Measurements from ENCODE around the gene SELENOI. TPM values are rescaled to one million over a fixed set of nuclear protein-coding genes. Genes with fewer than 3 reads are reported as not detected.
"Not testable (repeated sequence)": the region's sequence is repeated elsewhere in the genome, so short reads cannot be mapped to it uniquely, and the experiment has no call there.

The SELENOI gene
- total RNA-seq (2012; rRNA removed), result 25.3 and 25.9 TPM in 2 replicates

DNA sequence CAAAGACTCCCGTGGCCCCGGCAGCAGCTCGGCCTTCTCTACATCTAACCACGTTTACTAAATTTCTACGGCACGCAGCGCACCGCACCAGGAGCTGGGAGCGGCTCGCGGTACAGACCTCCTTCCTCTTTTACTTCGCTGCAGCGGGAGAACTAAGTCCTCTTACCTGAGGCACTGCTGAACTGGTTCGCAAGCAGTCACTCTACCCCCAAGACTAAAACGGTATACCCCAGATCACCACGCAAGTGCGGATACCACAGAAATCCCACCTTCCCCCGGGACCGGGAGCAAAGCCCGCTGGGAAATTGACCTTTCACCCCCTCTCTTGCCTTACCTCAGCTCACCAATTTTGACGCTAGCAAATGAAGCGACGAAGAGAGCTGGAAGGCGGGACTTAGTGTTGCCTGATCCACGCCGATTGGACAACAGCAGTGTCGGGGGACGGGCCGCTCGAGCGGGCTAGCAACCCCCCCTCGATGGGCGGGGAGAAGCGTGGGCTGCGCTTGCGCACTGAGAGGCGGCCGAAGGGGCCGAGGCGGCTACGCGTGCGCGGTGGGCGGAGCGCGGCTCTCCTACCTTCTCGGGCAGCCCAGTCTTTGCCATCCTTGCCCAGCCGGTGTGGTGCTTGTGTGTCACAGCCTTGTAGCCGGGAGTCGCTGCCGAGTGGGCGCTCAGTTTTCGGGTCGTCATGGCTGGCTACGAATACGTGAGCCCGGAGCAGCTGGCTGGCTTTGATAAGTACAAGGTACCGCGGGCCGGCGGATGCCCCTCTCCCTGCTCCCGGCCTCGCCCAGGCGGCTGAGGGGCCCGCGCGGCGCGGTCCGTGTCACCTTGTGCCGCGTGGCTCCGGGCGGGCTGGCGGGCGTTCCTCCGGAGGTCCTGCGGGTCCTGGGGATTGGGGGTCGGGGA is at the start of gene SELENOI:
TSS of gene SELENOI (plus strand) at position 599 of the 909 bp plus-strand sequence. CDS start at position 689, 90 bp downstream.
- Histone ChIP-seq H3K27me3 (ENCODE audit: control insufficient read depth, insufficient read depth, low read length) (no peaks in the 10 kb centered on the region), H3K4me1 (ENCODE audit: control insufficient read depth, insufficient read depth, low read length) (peaks cover 29% of the 10 kb centered on the region), H3K9ac (ENCODE audit: low read depth, low read length) (peak within 1 kb of the TSS; percentile 93), H3K4me2 (ENCODE audit: low read length) (peak within 1 kb of the TSS; percentile 90), H3K4me3 (ENCODE audit: low read length) (peak within 1 kb of the TSS; percentile 88), H3K9me3 (replicated peaks; ENCODE audit: low read length) (no peaks in the 10 kb centered on the region), H3K36me3 (ENCODE audit: insufficient read depth, low read length) (peaks cover 3% of the 10 kb centered on the region)

DNA sequence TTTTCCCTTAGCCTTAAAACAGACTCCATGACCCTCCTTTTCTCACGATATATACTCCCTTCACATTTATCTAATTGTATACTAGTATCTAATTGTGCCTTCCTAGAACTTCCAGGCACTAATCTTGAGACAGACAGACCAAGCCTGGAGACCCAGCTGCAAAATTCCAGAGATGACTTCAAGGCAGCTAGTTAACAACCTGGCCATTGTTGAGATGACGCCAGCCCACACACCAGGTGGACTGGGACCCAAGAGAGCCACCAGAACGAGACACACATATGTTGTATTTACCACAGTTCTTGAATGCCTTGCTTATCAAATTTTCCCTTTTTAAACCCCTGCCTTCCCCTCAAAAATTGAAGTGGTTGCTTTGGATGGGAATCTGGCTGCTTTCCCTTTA is 48.9 kb upstream of the SELENOI start:
- H3K4me2 ChIP-seq (ENCODE audit: low read length), result no peak overlapping the region
- no peaks in the 10 kb centered on the region for H3K9me3 ChIP-seq (replicated peaks; ENCODE audit: low read length)
- no peaks in the 10 kb centered on the region for H3K36me3 ChIP-seq (ENCODE audit: insufficient read depth, low read length)
- H3K27me3 ChIP-seq (ENCODE audit: control insufficient read depth, insufficient read depth, low read length), result no peaks in the 10 kb centered on the region
- peaks cover 29% of the 10 kb centered on the region for H3K4me1 ChIP-seq (ENCODE audit: control insufficient read depth, insufficient read depth, low read length)
- no peak overlapping the region for H3K9ac ChIP-seq (ENCODE audit: low read depth, low read length)
- H3K4me3 ChIP-seq (ENCODE audit: low read length), result no peak overlapping the region

- Histone ChIP-seq H3K9me3 (replicated peaks; ENCODE audit: low read length) (no peaks in the 10 kb centered on the region), H3K36me3 (ENCODE audit: insufficient read depth, low read length) (no peaks in the 10 kb centered on the region), H3K9ac (ENCODE audit: low read depth, low read length) (peak overlapping the region; percentile 82), H3K27me3 (ENCODE audit: control insufficient read depth, insufficient read depth, low read length) (no peaks in the 10 kb centered on the region), H3K4me2 (ENCODE audit: low read length) (peak overlapping the region; percentile 96), H3K4me3 (ENCODE audit: low read length) (peak overlapping the region; percentile 74), H3K4me1 (ENCODE audit: control insufficient read depth, insufficient read depth, low read length) (peaks cover 28% of the 10 kb centered on the region)
These were observed 47.7 kb upstream of the SELENOI start for GRCh38 chr2:26298286-26298637.

DNA sequence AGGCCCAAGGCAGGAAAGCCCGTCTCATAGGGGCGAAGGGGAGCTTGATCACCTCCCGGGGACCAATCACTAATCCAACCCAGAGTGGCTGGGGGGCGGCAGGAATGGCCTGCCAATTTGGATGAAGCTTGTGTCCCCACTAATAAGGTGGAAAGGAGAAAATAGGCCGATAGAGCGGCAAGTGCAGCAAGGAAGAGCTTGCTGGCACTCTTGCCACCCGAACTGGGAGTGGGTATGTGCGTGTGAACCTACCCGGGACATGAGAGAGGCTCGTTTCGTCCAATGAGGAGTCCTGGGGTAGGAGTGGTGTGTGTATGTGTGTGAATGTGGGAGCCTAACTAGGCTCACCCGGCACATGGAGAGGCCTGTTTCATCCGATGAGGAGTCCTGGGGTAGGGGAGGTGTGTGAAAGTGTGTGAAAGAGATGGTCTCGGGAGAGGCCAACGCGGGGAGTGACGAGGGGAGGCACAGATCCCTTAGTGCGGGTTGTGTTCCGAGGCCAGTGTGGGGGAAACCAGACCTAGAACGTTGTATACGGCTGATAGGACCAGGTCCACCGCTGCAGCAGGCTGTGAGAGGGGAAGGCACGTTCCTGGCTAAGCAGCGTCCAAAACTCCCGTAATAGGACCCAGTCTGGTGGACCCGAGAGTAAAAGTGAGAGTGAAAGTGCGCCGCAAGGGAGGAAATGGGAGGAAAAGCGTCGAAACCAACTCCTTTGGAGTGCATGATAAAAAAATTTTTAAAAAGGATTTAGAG is 47.1 kb upstream of the SELENOI start:
- no peaks in the 10 kb centered on the region for H3K27me3 ChIP-seq (ENCODE audit: control insufficient read depth, insufficient read depth, low read length)
- H3K4me2 ChIP-seq (ENCODE audit: low read length), result peak overlapping the region; percentile 96
- H3K4me1 ChIP-seq (ENCODE audit: control insufficient read depth, insufficient read depth, low read length), result peaks cover 28% of the 10 kb centered on the region
- H3K36me3 ChIP-seq (ENCODE audit: insufficient read depth, low read length), result no peaks in the 10 kb centered on the region
- H3K9me3 ChIP-seq (replicated peaks; ENCODE audit: low read length), result no peaks in the 10 kb centered on the region
- H3K9ac ChIP-seq (ENCODE audit: low read depth, low read length), result peak overlapping the region; percentile 82
- H3K4me3 ChIP-seq (ENCODE audit: low read length), result peak overlapping the region; percentile 74

DNA sequence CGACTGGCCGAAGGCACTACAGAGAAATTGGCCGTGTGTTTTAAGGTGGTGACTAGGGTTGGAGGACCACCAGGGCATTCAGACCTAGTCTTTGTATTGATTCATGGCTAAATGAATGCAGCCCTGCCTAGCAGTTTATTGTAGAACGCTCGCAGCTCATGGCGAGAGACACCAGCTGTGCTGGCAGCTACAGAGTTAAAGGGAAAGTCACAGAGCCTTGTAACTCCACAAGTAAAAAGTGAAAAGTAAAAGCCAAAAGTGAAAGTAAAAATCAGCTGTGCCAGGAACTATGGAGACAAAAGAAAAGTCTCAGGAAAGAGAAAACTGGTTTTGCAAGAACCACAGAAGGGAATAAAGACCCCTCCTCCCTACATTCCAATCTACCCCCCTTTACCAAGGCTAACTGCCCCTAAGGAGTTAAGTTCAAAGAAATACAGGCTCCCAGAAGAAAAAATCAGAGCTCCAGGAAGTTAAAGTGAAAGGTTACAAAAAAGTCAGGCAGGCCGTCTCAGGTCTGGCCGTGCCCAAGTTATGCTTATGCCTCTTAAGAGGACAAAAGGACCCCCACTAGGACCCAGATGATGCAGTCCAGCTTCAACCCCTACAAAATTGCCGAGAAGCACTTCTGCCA is 46.4 kb upstream of the SELENOI start:
- no peaks in the 10 kb centered on the region for H3K27me3 ChIP-seq (ENCODE audit: control insufficient read depth, insufficient read depth, low read length)
- peak overlapping the region; percentile 96 for H3K4me2 ChIP-seq (ENCODE audit: low read length)
- peak overlapping the region; percentile 82 for H3K9ac ChIP-seq (ENCODE audit: low read depth, low read length)
- H3K36me3 ChIP-seq (ENCODE audit: insufficient read depth, low read length), result no peaks in the 10 kb centered on the region
- peaks cover 28% of the 10 kb centered on the region for H3K4me1 ChIP-seq (ENCODE audit: control insufficient read depth, insufficient read depth, low read length)
- H3K9me3 ChIP-seq (replicated peaks; ENCODE audit: low read length), result no peaks in the 10 kb centered on the region
- H3K4me3 ChIP-seq (ENCODE audit: low read length), result peak overlapping the region; percentile 74

DNA sequence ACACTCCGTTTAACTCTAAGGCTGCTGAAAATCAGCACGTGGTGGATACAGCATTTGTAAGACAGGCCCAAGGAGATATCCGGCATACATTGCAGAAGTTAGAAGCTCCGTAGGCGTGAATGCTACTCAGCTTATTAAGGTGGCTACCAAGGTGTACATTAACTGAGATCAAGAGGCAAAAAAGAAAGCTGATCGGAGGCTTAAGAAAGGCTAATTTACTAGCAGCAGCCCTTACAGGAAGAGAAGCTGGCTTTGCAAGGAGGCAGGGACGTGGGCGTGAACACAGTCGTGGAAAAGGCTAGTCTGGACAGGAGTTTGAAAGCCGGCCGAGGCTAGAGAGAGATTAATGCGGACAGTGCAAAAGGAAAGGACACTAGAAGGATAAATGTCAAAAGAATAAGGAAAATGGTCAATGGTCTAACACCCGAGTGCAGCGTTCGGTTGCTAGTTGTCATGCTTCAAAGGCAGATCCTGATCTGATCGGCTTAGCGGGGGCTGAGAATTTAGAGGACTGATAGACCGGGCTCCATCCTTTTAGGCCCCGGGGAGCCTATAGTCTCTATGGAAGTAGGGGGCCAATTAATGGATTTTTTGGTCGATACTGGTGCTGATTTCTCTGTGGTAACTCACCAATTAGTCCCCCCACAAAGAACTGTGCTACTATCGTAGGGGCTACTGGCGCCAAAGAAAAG is 45.6 kb upstream of the SELENOI start:
- no peaks in the 10 kb centered on the region for H3K27me3 ChIP-seq (ENCODE audit: control insufficient read depth, insufficient read depth, low read length)
- H3K4me1 ChIP-seq (ENCODE audit: control insufficient read depth, insufficient read depth, low read length), result peaks cover 28% of the 10 kb centered on the region
- H3K4me2 ChIP-seq (ENCODE audit: low read length), result peak overlapping the region; percentile 96
- H3K9me3 ChIP-seq (replicated peaks; ENCODE audit: low read length), result no peaks in the 10 kb centered on the region
- no peaks in the 10 kb centered on the region for H3K36me3 ChIP-seq (ENCODE audit: insufficient read depth, low read length)
- peak overlapping the region; percentile 82 for H3K9ac ChIP-seq (ENCODE audit: low read depth, low read length)
- H3K4me3 ChIP-seq (ENCODE audit: low read length), result peak overlapping the region; percentile 74

- no peaks in the 10 kb centered on the region for H3K27me3 ChIP-seq (ENCODE audit: control insufficient read depth, insufficient read depth, low read length)
- H3K36me3 ChIP-seq (ENCODE audit: insufficient read depth, low read length), result no peaks in the 10 kb centered on the region
- no peak overlapping the region for H3K9ac ChIP-seq (ENCODE audit: low read depth, low read length)
- H3K4me2 ChIP-seq (ENCODE audit: low read length), result no peak overlapping the region
- H3K4me1 ChIP-seq (ENCODE audit: control insufficient read depth, insufficient read depth, low read length), result peaks cover 28% of the 10 kb centered on the region
- H3K9me3 ChIP-seq (replicated peaks; ENCODE audit: low read length), result no peaks in the 10 kb centered on the region
- H3K4me3 ChIP-seq (ENCODE audit: low read length), result no peak overlapping the region
These were observed 43.1 kb upstream of the SELENOI start for GRCh38 chr2:26302846-26303245.

DNA sequence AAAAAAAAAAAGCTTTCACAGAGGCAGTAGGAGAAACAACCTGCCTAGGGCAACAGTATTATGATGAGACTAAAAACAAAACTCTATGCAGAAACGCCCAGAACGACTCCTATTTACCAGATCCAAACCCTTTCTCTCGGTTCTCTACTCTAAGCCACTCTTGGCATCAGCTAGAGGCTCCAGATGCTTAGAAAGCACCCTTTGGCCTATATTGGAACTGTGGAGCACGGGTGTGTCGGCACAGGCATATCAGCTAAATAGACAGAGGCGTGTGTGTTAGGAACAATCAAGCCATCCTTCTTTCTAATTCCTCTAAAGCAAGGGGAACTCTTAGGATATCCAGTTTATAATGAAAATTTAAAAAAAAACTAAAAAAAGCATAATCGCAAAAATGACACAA is 40.8 kb upstream of the SELENOI start:
- H3K4me2 ChIP-seq (ENCODE audit: low read length); H3K9me3 ChIP-seq (replicated peaks; ENCODE audit: low read length); H3K9ac ChIP-seq (ENCODE audit: low read depth, low read length); H3K36me3 ChIP-seq (ENCODE audit: insufficient read depth, low read length); H3K4me3 ChIP-seq (ENCODE audit: low read length): not testable (repeated sequence)
- Histone ChIP-seq H3K27me3 (ENCODE audit: control insufficient read depth, insufficient read depth, low read length) (peaks cover 15% of the 10 kb centered on the region), H3K4me1 (ENCODE audit: control insufficient read depth, insufficient read depth, low read length) (peaks cover 13% of the 10 kb centered on the region)

DNA sequence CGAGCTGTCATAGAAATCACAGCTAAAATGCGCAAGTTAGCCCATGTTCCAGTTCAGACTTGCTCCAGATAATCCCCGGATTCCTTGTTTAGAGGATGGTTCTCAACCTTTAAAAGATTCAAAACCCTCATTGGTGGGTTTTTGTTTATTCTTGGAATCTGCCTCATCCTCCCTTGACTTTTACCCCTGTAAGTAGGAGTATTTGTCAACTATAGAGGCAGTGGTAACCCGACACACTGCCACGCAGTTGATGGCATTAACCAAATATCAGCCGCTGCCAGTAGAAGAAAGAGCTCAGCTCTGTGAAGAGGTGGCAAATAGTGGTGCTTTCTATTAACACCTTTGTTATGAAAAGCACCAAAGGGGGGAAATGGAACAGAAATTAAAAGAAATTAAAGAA is 40.4 kb upstream of the SELENOI start:
- Histone ChIP-seq H3K9ac (ENCODE audit: low read depth, low read length) (no peak overlapping the region), H3K4me2 (ENCODE audit: low read length) (no peak overlapping the region), H3K4me1 (ENCODE audit: control insufficient read depth, insufficient read depth, low read length) (peaks cover 9% of the 10 kb centered on the region), H3K27me3 (ENCODE audit: control insufficient read depth, insufficient read depth, low read length) (peaks cover 15% of the 10 kb centered on the region), H3K4me3 (ENCODE audit: low read length) (no peak overlapping the region), H3K36me3 (ENCODE audit: insufficient read depth, low read length) (no peaks in the 10 kb centered on the region), H3K9me3 (replicated peaks; ENCODE audit: low read length) (no peaks in the 10 kb centered on the region)

- Histone ChIP-seq H3K9ac (ENCODE audit: low read depth, low read length) (no peak overlapping the region), H3K4me2 (ENCODE audit: low read length) (no peak overlapping the region), H3K4me3 (ENCODE audit: low read length) (no peak overlapping the region), H3K36me3 (ENCODE audit: insufficient read depth, low read length) (no peaks in the 10 kb centered on the region), H3K9me3 (replicated peaks; ENCODE audit: low read length) (no peaks in the 10 kb centered on the region), H3K4me1 (ENCODE audit: control insufficient read depth, insufficient read depth, low read length) (no peaks in the 10 kb centered on the region), H3K27me3 (ENCODE audit: control insufficient read depth, insufficient read depth, low read length) (peaks cover 20% of the 10 kb centered on the region)
These were observed 36.0 kb upstream of the SELENOI start for GRCh38 chr2:26309921-26310320.

GRCh38 chr2:26312471-26312870 is 33.5 kb upstream of the SELENOI start:
- Histone ChIP-seq H3K27me3 (ENCODE audit: control insufficient read depth, insufficient read depth, low read length) (peaks cover 44% of the 10 kb centered on the region), H3K9me3 (replicated peaks; ENCODE audit: low read length) (no peaks in the 10 kb centered on the region), H3K4me2 (ENCODE audit: low read length) (no peak overlapping the region), H3K9ac (ENCODE audit: low read depth, low read length) (no peak overlapping the region), H3K36me3 (ENCODE audit: insufficient read depth, low read length) (no peaks in the 10 kb centered on the region), H3K4me1 (ENCODE audit: control insufficient read depth, insufficient read depth, low read length) (no peaks in the 10 kb centered on the region), H3K4me3 (ENCODE audit: low read length) (no peak overlapping the region)

All from skeletal muscle satellite cell (primary cell).